A673 (cell line): ENCODE results near the gene PRKG1. TPM values are rescaled to one million over a fixed set of nuclear protein-coding genes. Genes with fewer than 3 reads are reported as not detected.

Experiments
- BruUV-seq: library from RNA; stranded (reverse); fragments of 400-500 nt; replicated peaks from 2 replicates; lab custom pipeline; 2021; lab: Mats Ljungman, UMichigan
- CTCF ChIA-PET: fragments of 300-600 bp; sonication (Branson Sonifier 250); formaldehyde crosslinking; loops from one replicate; lab custom pipeline; 2022; ENCODE audit warnings: antibody characterized with exemption; lab: Charles Lee
- POLR2A ChIA-PET: fragments of 300-600 bp; sonication (Branson Sonifier 250); formaldehyde crosslinking; loops from one replicate; lab custom pipeline; 2022; ENCODE audit warnings: antibody characterized with exemption; ENCODE audit not compliant: low non-redundant PET; lab: Charles Lee
- DNase-seq: peaks from one replicate; pipeline ENCODE4 v3.0.0-alpha.2; 2015; ENCODE audit warnings: low spot score
- H3K27ac ChIP-seq: fragments of 200-600 bp; sonication (generic); 2 replicates; pipeline ENCODE4 v1.5.1; 2016; ENCODE audit warnings: mixed run types, low read depth, mild to moderate bottlenecking, mixed read lengths, antibody characterized with exemption, low read length; ENCODE audit not compliant: poor library complexity, severe bottlenecking
- H3K27me3 ChIP-seq: fragments of 200-600 bp; sonication (generic); replicated peaks from 2 replicates; pipeline ENCODE4 v1.6.1; 2017; ENCODE audit warnings: mixed run types, low read depth, mild to moderate bottlenecking, mixed read lengths, antibody characterized with exemption, low read length; ENCODE audit not compliant: insufficient read depth, poor library complexity
- H3K36me3 ChIP-seq: fragments of 200-600 bp; sonication (generic); 2 replicates; pipeline ENCODE4 v1.6.1; 2016; ENCODE audit warnings: mixed run types, mild to moderate bottlenecking, mixed read lengths, antibody characterized with exemption, low read length; ENCODE audit not compliant: insufficient read depth, poor library complexity, severe bottlenecking
- H3K4me1 ChIP-seq: fragments of 200-600 bp; sonication (generic); 2 replicates; pipeline ENCODE4 v1.6.1; 2017; ENCODE audit warnings: mixed run types, mild to moderate bottlenecking, mixed read lengths, antibody characterized with exemption, low read length; ENCODE audit not compliant: insufficient read depth, poor library complexity, severe bottlenecking
- H3K4me3 ChIP-seq: fragments of 200-600 bp; sonication (generic); 2 replicates; pipeline ENCODE4 v1.5.1; 2016; ENCODE audit warnings: low read depth, mixed run types, mild to moderate bottlenecking, mixed read lengths, low read length; ENCODE audit not compliant: poor library complexity, severe bottlenecking
- H3K9me3 ChIP-seq: fragments of 200-600 bp; sonication (generic); 2 replicates; pipeline ENCODE4 v1.6.1; 2016; ENCODE audit warnings: mixed run types, low read depth, mild to moderate bottlenecking, mixed read lengths, antibody characterized with exemption, low read length; ENCODE audit not compliant: poor library complexity, severe bottlenecking
- CTCF ChIP-seq: fragments of 300-800, 200-600 bp; sonication (generic); conservative IDR thresholded peaks from 2 replicates; pipeline ENCODE4 v1.5.1; 2017; ENCODE audit warnings: low read depth, mild to moderate bottlenecking, antibody characterized with exemption, low read length, moderate library complexity, mixed read lengths
- EZH2 ChIP-seq: fragments of 200-600 bp; sonication (generic); IDR thresholded peaks from 2 replicates; pipeline ENCODE4 v1.6.1; 2017; ENCODE audit warnings: borderline replicate concordance, low read depth, mild to moderate bottlenecking, mixed read lengths, antibody characterized with exemption, low read length; ENCODE audit not compliant: poor library complexity, severe bottlenecking
- intact Hi-C: fragments of 100-400 bp; cut with micrococcal nuclease; formaldehyde crosslinking; loops from one replicate; pipeline ENCODE4 v1.10.0; 2022; ENCODE audit not compliant: unreplicated experiment
- total RNA-seq: library from RNA; stranded (reverse); gene quantifications from 2 replicates; pipeline ENCODE4 v1.2.3, GENCODE V29; 2021

The PRKG1 gene
- total RNA-seq, 1 experiment from 2014 or later = 0.58 TPM

GRCh38 chr10:51108406-51108805 lies 34.1 kb downstream of the PRKG1 start:
- no peak for DNase-seq
- CTCF ChIA-PET = no interaction called here
- no peak for TF ChIP-seq EZH2
- no peak for TF ChIP-seq CTCF
- Histone ChIP-seq H3K4me1 (no peaks in the 10 kb centered on the region), H3K4me3 (no peak overlapping the region), H3K36me3 (no peaks in the 10 kb centered on the region), H3K27ac (no peak overlapping the region), H3K27me3 (no peaks in the 10 kb centered on the region), H3K9me3 (no peaks in the 10 kb centered on the region)
- no TSS peak for BruUV-seq
- POLR2A ChIA-PET = no interaction called here
- intact Hi-C loops = no loop called here

GRCh38 chr10:51109801-51110533 lies 35.7 kb downstream of the PRKG1 start:
- TF ChIP-seq EZH2 = no peak
- no peak for TF ChIP-seq CTCF
- intact Hi-C loops = no loop called here
- Histone ChIP-seq H3K4me1 (no peaks in the 10 kb centered on the region), H3K9me3 (no peaks in the 10 kb centered on the region), H3K36me3 (no peaks in the 10 kb centered on the region), H3K27ac (no peak overlapping the region), H3K27me3 (no peaks in the 10 kb centered on the region), H3K4me3 (no peak overlapping the region)
- DNase-seq = no peak
- ChIA-PET POLR2A (no interaction called here), CTCF (no interaction called here)
- no TSS peak for BruUV-seq

DNA sequence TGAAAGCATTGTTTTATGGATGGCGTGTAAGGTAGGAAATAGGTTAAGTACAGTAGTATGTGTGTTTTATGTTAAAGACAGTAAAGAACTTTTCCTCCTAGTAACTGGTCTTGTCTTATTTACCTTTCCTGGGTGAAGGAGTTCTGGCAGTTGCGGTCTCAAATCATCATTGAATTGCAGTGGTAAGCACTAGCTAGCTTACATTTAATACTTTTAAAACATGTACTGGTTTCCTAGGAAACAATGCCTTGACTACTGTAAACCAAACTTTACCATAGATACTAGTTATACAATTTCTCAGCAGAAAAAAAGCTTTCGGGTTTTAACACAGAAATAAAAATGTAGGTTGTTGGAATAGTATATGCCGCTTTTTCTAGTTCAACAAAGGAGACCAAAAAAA lies 37.7 kb downstream of the PRKG1 start:
- H3K4me3 ChIP-seq = no peak overlapping the region
- no peaks in the 10 kb centered on the region for H3K36me3 ChIP-seq
- no peaks in the 10 kb centered on the region for H3K9me3 ChIP-seq
- intact Hi-C loops = no loop called here
- no peak overlapping the region for H3K27ac ChIP-seq
- DNase-seq = no peak
- H3K27me3 ChIP-seq = no peaks in the 10 kb centered on the region
- POLR2A ChIA-PET = no interaction called here
- TF ChIP-seq CTCF (no peak), EZH2 (no peak)
- BruUV-seq = no TSS peak
- no peaks in the 10 kb centered on the region for H3K4me1 ChIP-seq
- CTCF ChIA-PET = no interaction called here
